Loucy (cell line): ENCODE measurements around the gene MYL5.

Experiments used
- H2AFZ ChIP-seq: fragments of 200-600 bp; sonication (generic); 2 replicates; pipeline ENCODE4 v1.6.0; 2016; ENCODE audit warnings: antibody characterized with exemption, mild to moderate bottlenecking, low read length, moderate library complexity
- H3F3A ChIP-seq: fragments of 200-600 bp; 2 replicates; pipeline ENCODE4 v1.6.0; 2016; ENCODE audit warnings: antibody characterized with exemption, low read depth, mild to moderate bottlenecking
- H3K27me3 ChIP-seq: fragments of 200-600 bp; sonication (generic); 2 replicates; pipeline ENCODE4 v1.6.1; 2014; ENCODE audit warnings: low read length, mild to moderate bottlenecking; ENCODE audit not compliant: insufficient read depth, poor library complexity, severe bottlenecking
- H3K36me3 ChIP-seq: fragments of 200-600 bp; sonication (generic); 2 replicates; pipeline ENCODE4 v1.6.1; 2016; ENCODE audit warnings: low read length; ENCODE audit not compliant: insufficient read depth
- H3K4me1 ChIP-seq: fragments of 200-600 bp; sonication (generic); 2 replicates; pipeline ENCODE4 v1.5.1; 2014; ENCODE audit warnings: low read length, mild to moderate bottlenecking; ENCODE audit not compliant: insufficient read depth, poor library complexity, severe bottlenecking
- H3K4me2 ChIP-seq: fragments of 200-600 bp; sonication (generic); 2 replicates; pipeline ENCODE4 v1.6.0; 2014; ENCODE audit warnings: antibody characterized with exemption, low read length, low read depth, mild to moderate bottlenecking; ENCODE audit not compliant: poor library complexity, severe bottlenecking
- H3K4me3 ChIP-seq: fragments of 200-600 bp; sonication (generic); 2 replicates; pipeline ENCODE4 v1.5.1; 2014; ENCODE audit warnings: low read length, mild to moderate bottlenecking, mixed read lengths; ENCODE audit not compliant: poor library complexity, severe bottlenecking
- H3K79me2 ChIP-seq: fragments of 200-600 bp; sonication (generic); 2 replicates; pipeline ENCODE4 v1.6.1; 2014; ENCODE audit warnings: low read length; ENCODE audit not compliant: insufficient read depth
- H3K9ac ChIP-seq: fragments of 200-600 bp; sonication (generic); 2 replicates; pipeline ENCODE4 v1.6.0; 2014; ENCODE audit warnings: mild to moderate bottlenecking, low read depth, low read length, moderate library complexity; ENCODE audit not compliant: poor library complexity, severe bottlenecking
- H3K9me2 ChIP-seq: fragments of 200-600 bp; sonication (generic); replicated peaks from 2 replicates; pipeline ENCODE4 v1.6.1; 2016; ENCODE audit warnings: low read depth, low read length, mixed read lengths
- H3K9me3 ChIP-seq: fragments of 200-600 bp; sonication (generic); 2 replicates; pipeline ENCODE4 v1.6.1; 2014; ENCODE audit warnings: mild to moderate bottlenecking, antibody characterized with exemption, low read length, low read depth; ENCODE audit not compliant: insufficient read depth
- H4K20me1 ChIP-seq: fragments of 200-600 bp; sonication (generic); 2 replicates; pipeline ENCODE4 v1.6.0; 2014; ENCODE audit warnings: antibody characterized with exemption, low read length, mild to moderate bottlenecking; ENCODE audit not compliant: insufficient read depth, poor library complexity, severe bottlenecking
- CTCF ChIP-seq: fragments of 200-600 bp; sonication (generic); conservative IDR thresholded peaks from 2 replicates; pipeline ENCODE4 v1.5.1; 2014; ENCODE audit warnings: mild to moderate bottlenecking, antibody characterized with exemption, low read length
- EZH2phosphoT487 ChIP-seq: fragments of 200-600 bp; IDR thresholded peaks from 2 replicates; pipeline ENCODE4 v1.6.1; 2018; ENCODE audit warnings: antibody characterized with exemption, mild to moderate bottlenecking, moderate library complexity, borderline replicate concordance

The MYL5 gene

GRCh38 chr4:653831-654502 lies 20.4 kb upstream of the MYL5 start:
- no peaks in the 10 kb centered on the region for H3K9me2 ChIP-seq
- H3K9ac ChIP-seq, result no peak overlapping the region
- TF ChIP-seq EZH2phosphoT487 (no peak), CTCF (no peak)

GRCh38 chr4:654503-654845 lies 19.9 kb upstream of the MYL5 start:
- TF ChIP-seq CTCF, result no peak
- TF ChIP-seq EZH2phosphoT487, result no peak
- Histone ChIP-seq H3F3A (no peaks in the 10 kb centered on the region), H3K27me3 (no peaks in the 10 kb centered on the region), H3K79me2 (no peaks in the 10 kb centered on the region), H3K9me2 (no peaks in the 10 kb centered on the region), H3K36me3 (no peaks in the 10 kb centered on the region), H3K9ac (no peak overlapping the region), H2AFZ (no peak overlapping the region), H3K4me3 (no peak overlapping the region), H4K20me1 (no peaks in the 10 kb centered on the region), H3K4me1 (no peaks in the 10 kb centered on the region), H3K4me2 (no peak overlapping the region), H3K9me3 (peaks cover 11% of the 10 kb centered on the region; the same call in 1 of the 2 replicates)

More at GRCh38 chr4:653831-654502, 20.4 kb upstream of the MYL5 start:
- no peak overlapping the region for H2AFZ ChIP-seq
- no peak overlapping the region for H3K4me2 ChIP-seq
- no peaks in the 10 kb centered on the region for H3K36me3 ChIP-seq
- no peaks in the 10 kb centered on the region for H3F3A ChIP-seq
- no peaks in the 10 kb centered on the region for H3K79me2 ChIP-seq
- no peak overlapping the region for H3K4me3 ChIP-seq
- no peaks in the 10 kb centered on the region for H4K20me1 ChIP-seq
- peaks cover 16% of the 10 kb centered on the region; the same call in 1 of the 2 replicates for H3K9me3 ChIP-seq
- H3K27me3 ChIP-seq, result no peaks in the 10 kb centered on the region
- no peaks in the 10 kb centered on the region for H3K4me1 ChIP-seq

GRCh38 chr4:654871-655463 lies 19.4 kb upstream of the MYL5 start:
- Histone ChIP-seq H3K9me2 (no peaks in the 10 kb centered on the region), H3K4me1 (no peaks in the 10 kb centered on the region), H3F3A (no peaks in the 10 kb centered on the region), H2AFZ (no peak overlapping the region), H3K4me3 (no peak overlapping the region), H3K4me2 (no peak overlapping the region), H3K9me3 (peaks cover 8% of the 10 kb centered on the region; the same call in 1 of the 2 replicates), H4K20me1 (no peaks in the 10 kb centered on the region), H3K79me2 (no peaks in the 10 kb centered on the region), H3K36me3 (no peaks in the 10 kb centered on the region), H3K9ac (no peak overlapping the region), H3K27me3 (no peaks in the 10 kb centered on the region)
- no peak for TF ChIP-seq CTCF
- TF ChIP-seq EZH2phosphoT487, result no peak
